K562 (cell line): ENCODE data around the gene DOP1A. TPM values are rescaled to one million over a fixed set of nuclear protein-coding genes. Genes with fewer than 3 reads are reported as not detected.
A peak's percentile ranks its signal among the peaks of the same experiment; 100 is the strongest.

Experiments
- ATAC-seq: fragments of 200-7000 bp; cut with Tn5 transposase; 3 replicates; pipeline ENCODE4 v1.9.1; 2020; ENCODE audit warnings: moderate library complexity
- BruUV-seq: library from RNA; stranded (reverse); fragments of 400-500 nt; replicated peaks from 2 replicates; lab custom pipeline; 2021; lab: Mats Ljungman, UMichigan
- CTCF ChIA-PET: fragments of 300-600 bp; formaldehyde crosslinking; extraction: SDS; loops from one replicate; lab custom pipeline; 2021; ENCODE audit warnings: low intra/inter-chr PET ratio; lab: Yijun Ruan, JAX
- POLR2A ChIA-PET: fragments of 300-600, 350-650 bp; sonication (Branson Sonifier 250); formaldehyde crosslinking; extraction: SDS; loops from one replicate; lab custom pipeline; 2021; ENCODE audit warnings: antibody characterized with exemption, inconsistent platforms; lab: Yijun Ruan, JAX
- DNase-seq, 4 experiments: peaks; one replicate each; pipeline versions ENCODE4 v3.0.0 to v3.0.0-alpha.2; 2011 to 2018; ENCODE audit warnings: low spot score in 3 of 4, mixed read lengths in 3 of 4; ENCODE audit errors: extremely low read depth in 1 of 4
- FAIRE-seq: peaks from 2 replicates; lab custom pipeline; 2011; peaks lifted over from hg19 to GRCh38; lab: Jason Lieb, UNC
- H2AFZ ChIP-seq: 2 replicates; pipeline ENCODE4 v1.6.0; 2011; ENCODE audit warnings: low read depth, low read length, control low read depth, inconsistent platforms
- H3K27ac ChIP-seq: fragments of 200-600 bp; 3 replicates; pipeline ENCODE4 v1.8.0; 2011; ENCODE audit warnings: low read depth, mild to moderate bottlenecking, control low read depth, inconsistent platforms, low read length, moderate library complexity, mixed read lengths; ENCODE audit errors: extremely low read depth
- H3K27me3 ChIP-seq, 2 experiments: fragments of 300-600 bp in 1 of 2; 2 replicates in 1 of 2; 3 replicates in 1 of 2; pipeline versions ENCODE4 v1.6.0 to v1.8.0; 2011; ENCODE audit warnings: inconsistent platforms in 2 of 2, low read length in 2 of 2, mild to moderate bottlenecking in 1 of 2, mixed read lengths in 1 of 2, moderate library complexity in 1 of 2; ENCODE audit not compliant: control insufficient read depth in 2 of 2, insufficient read depth in 2 of 2
- H3K36me3 ChIP-seq: fragments of 300-600 bp; 3 replicates; pipeline ENCODE4 v1.8.0; 2011; ENCODE audit warnings: mild to moderate bottlenecking, low read length, inconsistent platforms; ENCODE audit not compliant: control insufficient read depth, insufficient read depth
- H3K4me1 ChIP-seq, 2 experiments: fragments of 200-600 bp in 1 of 2; replicated peaks in 1 of 2; 2 replicates in 1 of 2; 3 replicates in 1 of 2; pipeline versions ENCODE4 v1.5.1 to v1.8.0; 2011; ENCODE audit warnings: inconsistent platforms in 2 of 2, low read length in 2 of 2, mild to moderate bottlenecking in 1 of 2, mixed read lengths in 1 of 2, moderate library complexity in 1 of 2; ENCODE audit not compliant: control insufficient read depth in 2 of 2, insufficient read depth in 2 of 2
- H3K4me2 ChIP-seq: 2 replicates; pipeline ENCODE4 v1.6.1; 2011; ENCODE audit warnings: low read length, control low read depth, inconsistent platforms, mixed read lengths; ENCODE audit not compliant: insufficient read depth
- H3K4me3 ChIP-seq: fragments of 200-600 bp; sonication (generic), shearing (Covaris generic); 2 replicates; pipeline ENCODE4 v1.5.1; 2016; ENCODE audit warnings: control low read depth, inconsistent platforms
- H3K79me2 ChIP-seq: fragments of 200-600 bp; 3 replicates; pipeline ENCODE4 v1.8.0; 2011; ENCODE audit warnings: low read length, inconsistent platforms; ENCODE audit not compliant: control insufficient read depth, insufficient read depth
- H3K9ac ChIP-seq, 2 experiments: 2 replicates each; pipeline versions ENCODE4 v1.6.0 to v1.6.1; 2011; ENCODE audit warnings: low read depth in 2 of 2, low read length in 2 of 2, control low read depth in 1 of 2, inconsistent platforms in 1 of 2, mild to moderate bottlenecking in 1 of 2, mixed read lengths in 1 of 2; ENCODE audit not compliant: insufficient read depth in 1 of 2
- H3K9me1 ChIP-seq: one replicate; pipeline ENCODE4 v1.6.0; 2011; ENCODE audit warnings: inconsistent platforms, mild to moderate bottlenecking, low read length, moderate library complexity; ENCODE audit not compliant: control insufficient read depth, insufficient read depth
- H3K9me3 ChIP-seq: replicated peaks from 2 replicates; pipeline ENCODE4 v1.5.1; 2011; ENCODE audit warnings: low read depth, low read length, inconsistent platforms; ENCODE audit not compliant: control insufficient read depth, insufficient read depth
- H4K20me1 ChIP-seq: replicated peaks from 2 replicates; pipeline ENCODE4 v1.6.1; 2011; ENCODE audit warnings: low read length, inconsistent platforms, mixed read lengths; ENCODE audit not compliant: control insufficient read depth, insufficient read depth
- C11orf30 ChIP-seq: fragments of 450-650 bp; IDR thresholded peaks from 2 replicates; pipeline ENCODE4 v1.6.1; 2016; ENCODE audit warnings: low read depth, mild to moderate bottlenecking
- FOSL1 ChIP-seq: fragments of 200-800 bp; sonication (Bioruptor generic); conservative IDR thresholded peaks from 2 replicates; pipeline ENCODE4 v1.6.1; 2016; ENCODE audit warnings: missing genetic modification characterization, missing compliant biosample characterization
- MAFG ChIP-seq: fragments of 450-650 bp; conservative IDR thresholded peaks from 2 replicates; pipeline ENCODE4 v1.6.1; 2016; ENCODE audit warnings: missing genetic modification characterization, missing compliant biosample characterization
- NCOA1 ChIP-seq: fragments of 450-650 bp; IDR thresholded peaks from 2 replicates; pipeline ENCODE4 v1.6.1; 2016; ENCODE audit warnings: low read depth
- RBM39 ChIP-seq: fragments of 200-400 bp; formaldehyde crosslinking; optimal IDR thresholded peaks from 2 replicates; pipeline ENCODE3; 2018; ENCODE audit warnings: low read depth, low read length
- SRF ChIP-seq, 2 experiments: fragments of 250-450, 450-650 bp in 1 of 2; sonication (Bioruptor Pico) in 1 of 2; sonication (generic) in 1 of 2; formaldehyde crosslinking; IDR thresholded peaks; 2 replicates each; pipeline versions ENCODE4 v1.5.0 to v1.5.1; 2020 to 2022; ENCODE audit warnings: mild to moderate bottlenecking in 1 of 2, missing genetic modification reagents in 1 of 2
- TEAD4 ChIP-seq, 2 experiments: sonication (generic) in 1 of 2; formaldehyde crosslinking in 1 of 2; IDR thresholded peaks; 2 replicates each; pipeline versions ENCODE4 v1.6.1 to v1.8.0; 2012 to 2022; ENCODE audit warnings: borderline replicate concordance in 1 of 2, inconsistent platforms in 1 of 2, low read length in 1 of 2, mild to moderate bottlenecking in 1 of 2, missing genetic modification reagents in 1 of 2
- ZBTB40 ChIP-seq, 2 experiments: fragments of 450-650 bp in 1 of 2; sonication (generic) in 1 of 2; formaldehyde crosslinking in 1 of 2; IDR thresholded peaks; 2 replicates each; pipeline versions ENCODE4 v1.7.1 to v1.9.0; 2016 to 2022; ENCODE audit warnings: inconsistent platforms in 1 of 2, mild to moderate bottlenecking in 1 of 2, missing genetic modification reagents in 1 of 2
- ZNF316 ChIP-seq: fragments of 450-650 bp; IDR thresholded peaks from 2 replicates; pipeline ENCODE4 v1.6.1; 2016
- ZNF79 ChIP-seq: fragments of 250-450 bp; sonication (Bioruptor Pico); IDR thresholded peaks from 2 replicates; pipeline ENCODE4 v1.4.0; 2020; ENCODE audit warnings: low read depth, mild to moderate bottlenecking, moderate library complexity
- WGBS: fragments of 100-300 bp; shearing (Covaris generic); methylation state at CpG from one replicate; pipeline ENCODE4 v1.1.6; 2016; ENCODE audit warnings: low coverage, mixed read lengths; ENCODE audit not compliant: insufficient coverage; ENCODE audit errors: missing lambda C conversion rate; 5-methylcytosine and 5-hydroxymethylcytosine counted together
- in situ Hi-C: fragments of 300-500 bp; cut with MboI; formaldehyde crosslinking; loops from 4 replicates; pipeline ENCODE4 v1.15.0; 2018; ENCODE audit warnings: inconsistent platforms, mixed read lengths
- intact Hi-C: fragments of 100-400 bp; cut with micrococcal nuclease; formaldehyde crosslinking; loops from 2 replicates; pipeline ENCODE4 v1.14.2; 2022
- polyA plus RNA-seq, 8 experiments: library from polyadenylated mRNA; depleted of rRNA in 4 of 8; stranded (reverse) in 5 of 8; unstranded in 3 of 8; fragments of >200 nt; fragmentation: Nextera tagmentation in 2 of 8; fragmentation: Illumina TruSeq in 1 of 8; extraction: Ambion mirVana in 2 of 8; extraction: Trizol in 1 of 8; gene quantifications; 2 replicates each; pipeline versions ENCODE4 v1.2.1 to v1.2.3, GENCODE V29; 2011 to 2014; ENCODE audit warnings: inconsistent platforms in 1 of 8, missing spikeins in 1 of 8
- total RNA-seq, 7 experiments: library from RNA; depleted of rRNA in 6 of 7; stranded (reverse); fragments of >200 nt in 6 of 7; fragmentation: Illumina TruSeq in 2 of 7; extraction: Trizol in 2 of 7; gene quantifications; 2 replicates each; pipeline versions ENCODE4 v1.2.1 to v1.2.3, GENCODE V29; 2011 to 2021; ENCODE audit warnings: low replicate concordance in 1 of 7
- TF ChIP-seq, protein P1 (sequence below), 2 experiments: fragments of 450-650 bp in 1 of 2; sonication (generic) in 1 of 2; formaldehyde crosslinking in 1 of 2; IDR thresholded peaks in 1 of 2; conservative IDR thresholded peaks in 1 of 2; 2 replicates each; pipeline versions ENCODE4 v1.6.1 to v1.8.1; 2016 to 2023; ENCODE audit warnings: mild to moderate bottlenecking in 2 of 2, moderate library complexity in 2 of 2, inconsistent platforms in 1 of 2, missing genetic modification reagents in 1 of 2

The DOP1A gene
- total and polyA plus RNA-seq, 9 of the 15 experiments (the other 6 are each of a cell fraction or from before 2014, with no cell fraction given), result 0.75 to 10.5 (median 4.4) TPM

DNA sequence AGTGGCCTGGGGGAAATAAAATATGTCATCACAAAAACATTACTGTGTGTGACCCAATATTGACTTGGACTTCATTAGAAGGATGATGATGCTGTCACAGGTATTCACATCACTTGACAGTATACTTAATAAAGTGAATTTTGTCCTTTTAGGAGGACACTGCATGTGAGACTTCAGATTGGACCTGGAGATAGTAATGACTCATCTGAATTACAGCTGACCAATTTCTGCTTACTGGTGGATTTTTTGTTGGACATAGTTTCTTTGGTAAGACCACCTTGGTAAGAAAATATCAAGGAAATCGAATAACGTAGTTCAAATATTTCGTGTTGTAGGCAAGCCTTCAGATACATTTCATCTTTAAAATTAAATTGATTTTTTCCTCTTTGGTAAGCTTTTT is 57.1 kb downstream of the DOP1A start:
- FAIRE-seq, result no peak
- intact Hi-C loops, result no loop called here
- no peaks in the 10 kb centered on the region for H3K9me3 ChIP-seq
- WGBS, result 59% methylated on average over 3 of the region's 3 CpGs
- peaks cover 5 to 6% of the 10 kb centered on the region in 2 experiments; a peak in 3 of 5 replicates for H3K4me1 ChIP-seq
- no peak overlapping the region for H3K4me3 ChIP-seq
- H3K36me3 ChIP-seq, result peaks cover 13% of the 10 kb centered on the region; the same call in 2 of the 3 replicates
- in situ Hi-C loops, result no loop called here
- no peaks in the 10 kb centered on the region for H3K27me3 ChIP-seq
- no peaks in the 10 kb centered on the region; the same call in 1 of the 2 replicates for H4K20me1 ChIP-seq
- H3K79me2 ChIP-seq, result no peaks in the 10 kb centered on the region
- no peak for ATAC-seq
- no peak overlapping the region for H3K4me2 ChIP-seq
- CTCF ChIA-PET, result no interaction called here
- H3K9ac ChIP-seq, result no peak overlapping the region
- POLR2A ChIA-PET, result no interaction called here
- no peak overlapping the region for H2AFZ ChIP-seq
- H3K27ac ChIP-seq, result no peak overlapping the region
- no peaks in the 10 kb centered on the region for H3K9me1 ChIP-seq
- BruUV-seq, result no TSS peak
- peak in 1 of 4 experiments; percentile 6 for DNase-seq
- TF ChIP-seq RBM39, result no peak
- TF ChIP-seq NCOA1, result no peak
- TF ChIP-seq SRF (CRISPR knock-in tag; IDR thresholded peaks at IDR 0.05), result no peak
- no peak for TF ChIP-seq TEAD4 (IDR thresholded peaks at IDR 0.05; ENCODE audit: low read length)
- no peak for TF ChIP-seq TEAD4 (CRISPR knock-in tag; IDR thresholded peaks at IDR 0.05; ENCODE audit: borderline replicate concordance)
- TF ChIP-seq MAFG (tag), result peak; percentile 77
- peak; percentile 87 for TF ChIP-seq ZNF316
- peak; percentile 78 for TF ChIP-seq C11orf30
- TF ChIP-seq, protein P1, sequence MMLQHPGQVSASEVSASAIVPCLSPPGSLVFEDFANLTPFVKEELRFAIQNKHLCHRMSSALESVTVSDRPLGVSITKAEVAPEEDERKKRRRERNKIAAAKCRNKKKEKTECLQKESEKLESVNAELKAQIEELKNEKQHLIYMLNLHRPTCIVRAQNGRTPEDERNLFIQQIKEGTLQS (IDR thresholded peaks at IDR 0.05), result peak; percentile 65
- TF ChIP-seq, protein P1 (CRISPR knock-in tag; conservative IDR thresholded peaks at IDR 0.05), result no peak
- no peak for TF ChIP-seq ZNF79
- no peak for TF ChIP-seq ZBTB40 (IDR thresholded peaks at IDR 0.05)
- no peak for TF ChIP-seq ZBTB40 (CRISPR knock-in tag; IDR thresholded peaks at IDR 0.05)
- TF ChIP-seq FOSL1 (tag), result peak; percentile 72
